Measurements from ENCODE around the gene RNF26. TPM values are rescaled to one million over a fixed set of nuclear protein-coding genes. Genes with fewer than 3 reads are reported as not detected.
A peak's percentile ranks its signal among the peaks of the same experiment; 100 is the strongest.

The RNF26 gene
- total and polyA plus RNA-seq, 8 donors: 4.9 to 11.5 (median 8.3) TPM

- intact Hi-C loops (cut with DNase I): no loop called here
- H3K9me3 ChIP-seq: no peaks in the 10 kb centered on the region
- 86 to 89% methylated on average over 11 of the region's 11 CpGs for WGBS, 2 donors
These were observed 24.9 kb upstream of the RNF26 start for GRCh38 chr11:119309411-119309810.

GRCh38 chr11:119309953-119310681, 24.2 kb upstream of the RNF26 start:
- 78 to 81% methylated on average over 17 of the region's 17 CpGs for WGBS, 2 donors
- intact Hi-C loops (cut with DNase I): no loop called here
- no peak overlapping the region for H3K4me3 ChIP-seq
- no peak overlapping the region for H3K27ac ChIP-seq
- no peaks in the 10 kb centered on the region for H3K27me3 ChIP-seq
- H3K4me1 ChIP-seq: no peaks in the 10 kb centered on the region
- TF ChIP-seq CTCF (IDR thresholded peaks at IDR 0.05): no peak
- no peaks in the 10 kb centered on the region for H3K9me3 ChIP-seq
- no peaks in the 10 kb centered on the region for H3K36me3 ChIP-seq
- DNase-seq: no peak
- no peak for ATAC-seq
- FAIRE-seq: no peak

More at GRCh38 chr11:119309411-119309810, 24.9 kb upstream of the RNF26 start:
- DNase-seq (no peak), FAIRE-seq (no peak), ATAC-seq (no peak)
- H3K27ac ChIP-seq: no peak overlapping the region
- H3K36me3 ChIP-seq: no peaks in the 10 kb centered on the region
- H3K4me1 ChIP-seq: no peaks in the 10 kb centered on the region
- TF ChIP-seq CTCF (IDR thresholded peaks at IDR 0.05): no peak
- no peak overlapping the region for H3K4me3 ChIP-seq
- H3K27me3 ChIP-seq: no peaks in the 10 kb centered on the region

GRCh38 chr11:119310682-119311052, 23.7 kb upstream of the RNF26 start:
- Histone ChIP-seq H3K36me3 (no peaks in the 10 kb centered on the region), H3K9me3 (no peaks in the 10 kb centered on the region), H3K27me3 (no peaks in the 10 kb centered on the region), H3K4me3 (no peak overlapping the region), H3K4me1 (peaks cover 0 to under 1% (median 0%) of the 10 kb centered on the region in 3 donors), H3K27ac (no peak overlapping the region)
- 78 to 83% methylated on average over 15 to 20 of the region's 20 CpGs for WGBS, 2 donors
- DNase-seq (no peak), FAIRE-seq (no peak), ATAC-seq (no peak)
- intact Hi-C loops (cut with DNase I): no loop called here
- no peak for TF ChIP-seq CTCF (IDR thresholded peaks at IDR 0.05)

- H3K9me3 ChIP-seq: no peaks in the 10 kb centered on the region
- peaks cover 0 to 3% (median 0%) of the 10 kb centered on the region in 4 donors for H3K27me3 ChIP-seq
- WGBS, 2 donors: 54 to 65% methylated on average over 18 of the region's 18 CpGs
- ATAC-seq: no peak
- H3K27ac ChIP-seq: peak overlapping the region in 2 of 4 donors; percentile 43 to 69
- intact Hi-C loops (cut with DNase I): no loop called here
- peaks cover 0 to 12% (median 6%) of the 10 kb centered on the region in 3 donors for H3K4me1 ChIP-seq
- TF ChIP-seq CTCF (IDR thresholded peaks at IDR 0.05): no peak
- no peak for FAIRE-seq
- peak overlapping the region in 1 of 4 donors; percentile 49 for H3K4me3 ChIP-seq
- no peaks in the 10 kb centered on the region for H3K36me3 ChIP-seq
- DNase-seq: peak in 1 of 6 donors; percentile 47
These were observed 19.6 kb upstream of the RNF26 start for GRCh38 chr11:119314726-119315125.

All from pancreas (tissue), 10 donors.